GM19463 (cell line): Measurements from ENCODE around the gene SMAD5.

Source experiments
- ATAC-seq: cut with Tn5 transposase; IDR thresholded peaks from one replicate; pipeline ENCODE4 v1.9.1; 2021; ENCODE audit warnings: mild to moderate bottlenecking, moderate library complexity; ENCODE audit not compliant: unreplicated experiment

The SMAD5 gene

DNA sequence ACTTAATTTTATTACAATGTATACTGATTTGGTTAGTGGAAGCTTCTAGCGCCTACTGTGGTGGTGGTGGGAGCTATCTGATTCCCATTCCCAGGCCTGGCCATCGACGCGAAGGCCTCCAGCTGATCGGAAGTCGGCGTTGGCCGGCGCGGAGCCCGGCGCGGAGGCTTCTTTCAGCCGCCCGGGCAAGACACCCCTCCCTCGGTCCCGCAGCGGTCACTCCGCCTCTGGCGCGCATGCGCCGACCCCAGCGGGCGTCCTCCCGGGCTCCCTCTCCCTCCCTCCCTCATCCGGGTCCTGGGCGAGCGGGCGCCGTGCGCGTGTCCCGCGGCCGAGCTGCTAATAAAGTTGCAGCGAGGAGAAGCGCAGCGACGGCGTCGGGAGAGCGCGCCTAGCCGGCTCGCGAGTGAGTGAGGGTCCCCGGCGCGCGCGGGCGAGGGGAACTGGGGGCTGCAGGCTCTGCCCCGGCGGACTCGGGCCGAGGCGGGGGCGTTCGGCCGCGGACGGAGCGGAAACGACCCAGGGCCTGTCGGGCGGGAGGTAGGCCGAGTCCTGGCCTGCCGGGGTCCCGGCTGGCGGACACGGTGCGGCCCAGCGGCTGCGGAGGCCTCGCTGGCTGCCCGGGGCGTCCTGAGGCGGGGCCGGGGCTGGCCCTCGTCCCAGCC lies at the start of gene SMAD5:
TSS of gene SMAD5 (plus strand) at position 289 of the 665 bp plus-strand sequence. CDS start 20,916 bp downstream, outside the sequence.
- peak; percentile 96 for ATAC-seq

DNA sequence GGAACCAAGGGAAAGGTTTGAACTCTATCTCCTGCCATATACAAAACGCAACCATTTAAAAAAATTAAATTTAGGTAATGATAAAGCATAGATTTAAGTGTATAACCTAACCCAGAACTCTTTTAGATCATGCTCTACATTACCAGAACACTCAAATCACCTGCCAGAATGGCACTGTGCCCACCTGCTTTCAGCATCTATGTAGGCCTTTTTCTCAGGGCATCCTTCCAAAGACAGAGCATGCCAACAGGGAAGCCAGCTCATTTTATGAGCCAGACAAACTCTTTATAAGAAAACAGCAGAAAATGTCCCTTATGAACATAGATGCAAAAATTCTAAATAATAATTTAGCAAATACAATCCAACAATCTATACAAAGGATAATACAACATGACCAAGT lies 47.9 kb upstream of the SMAD5 start:
- ATAC-seq: no peak

DNA sequence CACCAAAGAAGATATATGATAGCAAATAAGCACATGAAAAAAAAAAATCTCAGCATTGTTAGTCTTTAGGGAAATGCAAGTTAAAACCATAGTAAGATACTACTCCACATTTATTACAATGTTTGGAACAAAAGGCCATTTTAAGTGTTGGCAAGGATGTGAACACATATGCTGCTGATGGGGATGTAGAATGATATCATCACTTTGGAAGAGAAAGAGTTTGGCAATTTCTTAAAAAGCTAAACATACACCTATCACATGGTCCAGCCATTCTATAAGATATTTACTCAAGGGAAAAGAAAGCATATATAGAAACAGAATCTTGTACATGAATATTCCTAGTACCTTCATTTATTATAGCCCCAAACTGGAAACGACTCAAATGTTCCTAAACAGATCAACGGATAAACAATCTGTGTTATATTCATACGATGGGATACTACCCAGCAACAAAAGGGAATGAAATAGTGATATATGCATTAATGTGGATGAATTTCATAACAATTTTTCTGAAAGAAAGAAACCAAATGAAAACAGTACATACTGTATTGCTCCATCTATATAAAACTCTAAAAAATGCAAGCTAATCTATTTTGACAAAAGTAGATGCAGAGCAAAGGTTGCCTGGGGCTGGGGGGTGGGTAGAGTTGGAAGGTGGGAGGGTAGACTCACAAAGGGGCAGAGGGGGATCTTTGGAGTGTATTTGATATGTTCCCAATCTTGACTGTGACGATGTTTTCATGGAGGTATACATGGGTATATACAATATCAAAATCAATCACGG lies 45.7 kb upstream of the SMAD5 start:
- no peak for ATAC-seq

DNA sequence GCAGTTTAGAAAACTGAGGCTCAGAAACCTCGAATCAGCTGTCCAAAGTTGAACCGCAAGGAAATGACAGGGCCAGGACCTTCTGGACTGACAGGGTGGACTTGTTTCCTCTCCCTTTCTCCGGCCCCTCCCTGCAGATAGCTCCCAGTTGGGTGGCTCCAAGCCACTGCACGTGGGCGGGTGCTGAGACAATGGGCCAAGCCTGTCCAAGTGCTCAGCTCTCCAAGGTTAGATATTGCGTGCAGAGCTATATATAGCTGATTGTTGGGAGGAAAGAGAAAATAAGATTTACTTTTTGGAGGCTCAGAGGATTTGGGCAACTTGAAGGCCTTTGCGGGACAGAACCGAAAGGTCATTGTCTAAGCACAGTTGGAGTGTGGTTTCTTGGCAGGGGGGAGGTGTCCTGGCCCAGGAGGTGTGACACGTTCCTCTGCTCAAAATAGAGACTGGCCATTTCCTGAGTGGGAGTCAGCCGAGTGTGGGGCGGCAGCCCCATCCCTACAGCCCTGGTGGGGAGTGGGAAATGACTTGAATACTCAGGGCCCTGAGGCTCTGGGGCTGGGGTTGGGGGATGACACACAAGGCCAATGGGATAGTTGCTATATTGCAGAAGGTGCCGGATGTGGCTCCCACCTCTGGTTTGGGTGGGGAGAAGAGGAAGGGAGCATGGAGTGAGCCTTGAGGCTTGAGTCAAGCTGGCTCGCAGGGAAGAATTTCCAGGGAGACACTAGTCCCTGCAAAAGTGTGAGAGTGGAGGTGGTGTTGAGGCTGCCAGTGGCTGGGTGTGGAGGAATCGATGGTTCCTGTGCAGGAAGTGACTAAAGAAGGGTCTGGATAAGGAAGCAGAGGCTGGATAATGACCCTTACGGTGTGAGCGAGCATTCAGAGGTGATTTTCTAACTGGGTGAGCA lies 44.4 kb upstream of the SMAD5 start:
- ATAC-seq: no peak

DNA sequence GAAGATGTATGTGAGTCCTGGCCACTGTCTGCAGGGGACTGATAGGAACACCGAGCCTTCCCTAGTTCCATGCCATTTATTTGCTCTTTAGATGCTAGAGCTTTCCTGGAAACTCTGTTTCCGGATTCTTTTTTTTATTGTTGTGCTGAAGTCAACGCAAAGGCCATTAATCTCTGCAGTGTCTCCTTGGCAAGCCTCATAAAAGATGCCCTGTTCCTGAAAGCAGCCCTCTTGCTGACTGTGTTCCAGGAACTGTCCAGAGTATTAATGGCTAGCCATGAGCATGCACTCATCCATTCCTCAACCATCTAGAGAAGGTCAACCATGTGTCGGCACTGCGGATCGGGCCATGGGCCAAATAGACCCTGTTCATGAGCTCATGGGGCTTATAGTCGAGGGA lies 42.9 kb upstream of the SMAD5 start:
- ATAC-seq: no peak

DNA sequence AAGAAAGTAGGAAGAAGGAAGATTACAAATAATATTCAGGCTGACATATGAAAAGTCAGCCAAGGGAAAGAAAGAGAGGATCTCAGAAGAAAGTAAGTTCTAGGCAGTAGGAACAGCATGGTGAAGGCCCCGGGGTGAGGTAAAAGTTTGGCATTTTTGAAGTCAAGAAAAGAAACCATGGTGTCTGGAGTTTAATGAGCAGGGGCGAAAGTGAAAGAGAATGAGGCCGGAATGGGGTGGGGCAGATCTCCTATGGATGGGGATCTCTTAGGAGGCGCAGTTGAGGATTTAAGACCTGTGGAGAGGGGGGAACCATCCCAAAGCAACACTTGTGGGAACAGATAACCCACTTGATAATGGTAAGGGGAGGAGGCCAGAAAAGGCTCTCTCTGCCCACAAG lies 42.3 kb upstream of the SMAD5 start:
- ATAC-seq: no peak

DNA sequence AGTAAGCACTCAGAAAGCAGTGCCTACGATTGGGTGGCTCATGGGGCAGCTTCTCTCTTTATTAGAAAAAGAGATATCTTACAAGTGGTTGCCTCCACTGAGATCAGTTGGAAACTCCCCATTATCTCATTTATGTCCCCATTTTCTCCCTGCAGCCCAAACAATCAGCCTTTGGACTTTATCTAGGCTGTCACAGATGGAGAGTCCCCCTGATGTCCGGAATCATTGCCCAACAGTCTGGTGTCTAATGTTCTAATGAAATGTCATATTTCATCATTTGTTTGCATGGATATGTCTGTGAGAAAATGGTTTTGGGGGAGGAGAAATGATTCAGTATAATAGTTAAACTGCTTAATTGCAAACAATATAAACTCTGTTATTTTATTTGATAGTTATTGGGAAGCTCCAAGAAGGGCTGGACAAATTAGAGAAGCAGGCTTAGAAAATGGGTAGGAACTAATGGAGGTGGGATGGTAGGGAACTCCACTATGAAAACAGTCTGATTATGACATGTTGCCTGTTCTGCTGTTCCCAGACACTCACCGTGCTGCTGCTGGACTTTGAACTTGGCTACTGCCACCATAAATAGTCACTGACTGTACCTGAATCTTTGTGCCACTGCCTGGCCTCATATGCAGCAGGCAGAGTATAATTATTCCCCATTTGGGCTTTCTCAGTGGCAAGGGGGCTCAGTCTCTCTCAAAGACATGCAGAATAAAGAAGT lies 38.3 kb upstream of the SMAD5 start:
- ATAC-seq: no peak

DNA sequence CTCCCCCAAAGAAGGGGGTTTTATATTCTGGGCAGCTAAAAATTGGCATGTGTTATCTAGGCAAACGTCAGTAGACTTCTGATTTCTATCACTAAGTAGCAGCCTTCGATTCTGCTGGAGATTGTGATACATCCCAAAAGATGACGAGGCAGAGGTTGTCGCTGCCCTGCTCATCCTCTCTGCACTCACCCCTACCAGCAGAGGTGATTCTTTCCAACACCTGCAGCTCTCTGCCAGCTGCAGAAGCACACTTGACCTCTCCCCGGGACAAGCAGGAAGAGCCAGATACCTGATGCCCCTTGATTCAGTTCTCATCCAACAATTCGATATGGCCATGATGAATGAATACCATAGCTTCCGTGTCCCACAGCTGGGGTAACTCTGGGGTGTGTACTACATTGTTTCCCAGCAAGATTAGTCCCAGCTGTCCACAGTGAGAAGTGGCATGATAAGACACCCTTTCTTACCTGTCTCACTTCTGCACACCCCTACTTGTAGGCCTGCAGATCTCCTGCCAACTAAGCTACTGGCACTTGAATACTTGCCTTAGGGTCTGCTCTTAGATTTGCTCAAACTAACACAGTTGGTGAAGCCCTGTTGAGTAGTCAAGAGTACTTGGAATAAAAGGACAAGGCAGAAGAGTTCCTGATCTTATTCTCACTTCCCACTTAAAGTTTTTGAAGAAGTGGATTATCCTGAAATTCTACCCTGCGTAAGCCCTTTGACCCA lies 37.6 kb upstream of the SMAD5 start:
- ATAC-seq: no peak

DNA sequence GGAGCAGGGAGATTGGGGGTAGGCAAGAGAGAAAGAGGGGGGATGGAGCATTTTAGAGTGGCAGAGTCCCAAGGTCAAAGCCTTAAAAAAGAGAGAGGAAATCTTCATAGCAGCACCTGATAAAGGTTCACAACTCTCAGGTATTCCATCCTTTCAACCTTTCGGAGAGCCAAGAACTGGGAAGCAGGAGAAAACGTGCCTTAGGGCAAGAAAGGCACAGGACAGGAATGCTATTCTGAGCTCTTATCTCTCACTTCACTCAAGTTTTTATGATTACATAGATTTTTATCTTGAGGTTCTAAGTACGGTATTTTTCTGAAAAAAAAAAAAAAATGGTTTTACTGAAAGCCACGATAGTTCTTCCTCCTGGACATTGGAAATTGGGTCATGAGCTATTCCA lies 34.5 kb upstream of the SMAD5 start:
- no peak for ATAC-seq

DNA sequence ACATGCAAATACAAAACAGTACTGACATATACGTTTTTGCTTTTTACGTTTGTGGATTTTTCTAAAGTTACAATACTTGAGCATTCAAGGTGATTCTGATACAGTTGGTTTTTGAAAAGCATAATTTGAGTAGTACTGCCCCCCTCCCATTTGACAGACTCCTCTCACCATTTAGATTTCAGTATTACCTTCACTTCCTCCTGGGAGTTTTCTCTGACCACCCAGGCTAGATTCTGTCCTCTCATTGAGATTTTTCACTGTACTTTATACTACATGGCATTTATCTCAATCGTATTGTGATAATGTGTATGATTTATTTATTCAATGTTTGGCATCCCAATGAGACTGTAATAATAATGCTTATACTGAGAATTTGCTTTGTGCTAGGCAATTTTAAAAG lies 32.8 kb upstream of the SMAD5 start:
- ATAC-seq: no peak

DNA sequence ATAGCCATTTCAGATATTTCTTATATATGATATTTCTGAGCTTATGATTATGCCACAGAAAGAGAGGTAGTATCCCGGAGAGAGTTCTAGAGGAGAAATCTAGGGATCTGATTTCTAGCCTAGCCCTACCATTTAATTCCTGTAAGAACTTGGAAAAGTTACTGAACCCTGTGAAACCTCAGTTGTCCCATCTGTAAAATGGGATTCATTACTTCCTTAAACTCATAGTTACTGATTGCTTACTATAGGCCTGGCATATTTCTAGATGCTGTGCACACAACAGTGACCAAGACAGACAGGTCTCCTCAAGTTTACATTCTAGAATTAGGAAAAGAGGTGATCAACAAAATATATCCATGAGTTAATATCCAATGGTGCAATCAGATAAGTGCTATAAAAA lies 30.8 kb upstream of the SMAD5 start:
- ATAC-seq: no peak

DNA sequence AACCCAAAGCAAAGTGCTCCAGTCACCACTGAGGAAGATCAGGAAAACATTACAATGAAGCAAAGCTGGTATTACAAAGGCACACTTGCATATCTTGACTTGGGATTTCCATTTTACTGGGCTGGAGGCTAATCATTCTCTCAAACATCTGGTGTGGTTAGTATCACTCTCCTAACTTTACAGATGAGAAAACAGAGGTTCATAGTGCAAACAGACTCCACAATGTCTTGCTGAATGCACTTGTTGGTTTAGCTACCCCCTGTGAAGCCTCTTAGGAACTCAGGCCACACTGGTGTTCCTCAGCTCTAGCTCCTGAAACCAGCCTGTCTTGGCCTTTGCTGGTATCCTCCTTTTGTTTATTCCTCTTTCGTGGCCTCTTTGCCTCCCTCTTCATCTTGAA lies 29.5 kb upstream of the SMAD5 start:
- peak; percentile 83 for ATAC-seq

DNA sequence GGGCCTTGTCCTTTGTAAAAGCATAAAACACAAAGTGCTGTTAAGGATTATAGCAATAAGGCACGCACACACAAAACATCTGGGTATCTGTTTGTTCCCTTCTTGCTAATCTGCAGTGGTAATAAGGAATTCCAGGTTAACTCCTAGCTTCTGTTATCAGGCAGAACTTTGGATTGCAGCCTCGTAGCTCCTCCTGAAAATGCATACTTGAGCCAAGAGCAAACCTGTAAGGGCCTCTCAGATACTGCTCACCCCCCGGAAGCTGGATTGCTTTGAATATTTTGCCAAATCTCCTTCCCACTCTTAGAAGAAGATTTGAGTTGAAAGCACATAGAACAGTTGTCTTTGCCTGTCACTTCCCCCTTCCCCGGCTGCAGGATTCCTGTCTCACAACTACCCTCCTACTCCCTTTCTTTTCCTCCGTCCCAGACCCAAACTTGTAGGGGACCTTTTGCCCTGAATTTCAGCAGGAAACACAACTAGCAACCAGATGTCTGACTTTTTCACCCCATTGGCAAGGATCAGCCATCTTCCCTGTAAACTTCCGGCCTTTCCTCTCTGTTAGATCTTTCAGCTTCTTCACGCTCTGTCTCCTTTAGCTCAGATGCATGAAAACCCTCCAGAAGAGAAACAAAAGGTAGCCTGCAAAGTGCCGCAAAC lies 28.2 kb upstream of the SMAD5 start:
- no peak for ATAC-seq

DNA sequence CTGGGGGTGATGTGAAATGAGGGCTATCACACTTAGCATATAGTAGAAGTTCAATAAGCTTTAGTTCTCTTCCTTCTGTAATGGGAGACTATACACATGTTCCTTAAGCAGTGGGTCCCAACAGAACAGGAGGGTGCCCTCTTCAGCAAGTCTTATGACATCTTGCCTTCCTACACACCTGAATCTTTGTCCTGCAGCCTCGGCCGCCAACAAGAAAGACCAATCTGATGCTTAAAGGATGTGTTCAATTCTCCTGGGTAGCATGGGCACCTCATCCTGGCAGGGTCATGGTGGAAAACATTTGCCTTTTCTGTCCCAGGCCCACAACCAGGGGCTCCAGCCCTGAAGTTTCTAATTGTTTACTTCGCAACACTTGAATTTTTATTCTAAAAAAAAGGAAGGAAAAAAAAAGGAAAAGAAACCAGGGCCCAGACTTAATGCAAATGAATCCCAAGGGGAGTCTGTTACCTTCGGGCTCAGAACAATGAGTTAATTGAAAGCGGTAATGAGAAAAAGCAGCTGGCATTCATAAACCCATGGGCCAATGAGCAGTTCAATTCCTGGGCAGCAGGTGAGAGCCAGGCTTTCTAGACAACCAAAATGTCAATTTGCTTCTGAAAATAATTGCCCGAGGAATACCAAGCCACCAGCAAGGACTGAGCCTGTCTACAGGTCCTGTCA lies 26.2 kb upstream of the SMAD5 start:
- ATAC-seq: no peak

DNA sequence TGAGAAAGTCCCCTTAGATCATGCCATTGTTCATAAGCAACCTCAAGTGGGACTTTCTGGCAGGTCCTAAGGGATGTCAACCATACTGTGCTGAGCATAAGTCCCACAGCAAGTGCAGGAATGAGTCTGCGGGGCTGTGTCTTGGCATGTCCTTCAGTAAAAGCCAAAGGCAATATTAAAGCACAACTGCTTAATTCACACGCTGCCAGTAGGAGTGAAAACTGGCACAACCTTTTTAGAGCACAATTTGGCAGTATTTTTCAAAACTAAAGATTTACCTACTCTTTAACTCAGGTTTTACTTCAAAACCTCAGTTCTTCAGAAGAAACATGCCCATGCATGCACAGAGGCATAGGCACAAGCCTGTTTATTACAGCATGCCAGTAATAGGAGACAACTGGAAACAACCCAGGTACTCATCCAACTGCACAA lies 24.4 kb upstream of the SMAD5 start:
- peak; percentile 70 for ATAC-seq

DNA sequence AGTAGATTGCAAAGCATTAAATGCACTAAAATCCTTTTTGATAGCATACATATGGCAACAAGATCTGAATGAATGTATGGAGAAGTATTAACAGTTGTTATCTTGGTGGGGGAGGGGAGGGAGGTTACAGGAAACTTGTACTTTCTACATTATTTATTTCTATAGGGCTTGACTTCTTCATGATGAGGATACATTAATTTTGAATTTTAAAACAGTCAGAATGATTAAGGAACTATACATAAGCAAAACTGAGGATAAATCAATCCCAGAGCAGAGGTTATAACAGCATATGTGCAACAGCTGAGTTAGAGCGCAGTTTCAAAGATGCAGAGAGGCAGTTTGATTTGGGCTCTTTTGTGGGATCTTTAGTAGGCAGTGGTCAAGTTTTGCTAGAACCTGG lies 23.9 kb upstream of the SMAD5 start:
- ATAC-seq: no peak

DNA sequence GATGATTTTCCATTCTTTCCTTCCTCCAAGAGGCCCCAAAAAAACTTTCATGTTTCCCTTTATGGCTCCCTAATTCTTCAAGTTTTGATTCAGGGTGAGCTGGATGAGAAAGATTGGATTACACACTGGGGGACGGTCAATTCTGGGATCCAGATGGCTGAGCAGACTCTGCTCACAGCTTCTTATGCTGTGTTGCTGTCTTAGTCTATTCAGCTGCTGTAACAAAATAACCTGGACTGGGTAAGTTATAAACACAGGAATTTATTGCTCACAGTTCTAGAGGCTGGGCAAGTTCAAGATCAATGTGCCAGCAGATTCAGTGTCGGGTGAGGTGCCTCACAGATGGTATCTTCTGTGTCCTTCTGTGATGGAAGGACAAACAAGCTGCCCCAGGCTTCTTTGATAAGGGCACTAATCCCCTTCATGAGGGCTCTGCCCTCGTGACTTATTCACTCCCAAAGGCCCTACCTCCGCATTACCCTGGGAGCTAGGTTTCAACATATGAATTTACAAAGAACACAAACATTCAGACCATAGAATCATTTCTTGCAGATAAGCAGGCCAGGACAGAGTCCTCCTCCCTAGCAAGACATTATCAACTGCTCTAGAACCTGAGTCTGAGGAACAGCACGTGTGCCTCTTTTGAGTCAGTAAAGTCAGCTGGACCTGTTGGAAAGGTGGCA lies 23.1 kb upstream of the SMAD5 start:
- ATAC-seq: no peak

DNA sequence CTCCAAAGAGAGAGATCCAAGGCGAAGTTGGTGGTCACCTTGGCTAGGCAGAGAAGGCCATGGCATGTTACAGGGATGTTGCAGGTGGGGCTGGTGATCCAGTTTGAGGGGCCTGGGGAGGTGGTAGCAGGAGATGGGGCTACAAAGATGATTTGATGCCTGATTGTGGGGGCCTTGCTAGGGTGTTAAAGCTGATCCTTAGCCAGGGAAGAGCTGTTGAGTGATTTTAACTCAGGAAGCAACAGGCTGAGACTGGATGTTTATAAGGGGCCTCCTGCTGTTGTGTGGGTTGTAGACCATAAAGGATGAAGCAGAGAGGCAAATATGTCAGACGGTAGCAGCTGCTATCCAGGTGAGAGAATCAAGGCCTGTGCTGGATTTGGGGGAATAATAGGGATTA lies 19.0 kb upstream of the SMAD5 start:
- ATAC-seq: no peak
